Measurements from ENCODE around the gene FAM124B. TPM values are rescaled to one million over a fixed set of nuclear protein-coding genes. Genes with fewer than 3 reads are reported as not detected.

The FAM124B gene
- total RNA-seq, 1 donor from 2014 or later, result 2.1 TPM

- no peak for DNase-seq (ENCODE audit: low spot score)
- ATAC-seq, result no peak
Observed at GRCh38 chr2:224347176-224348051, 54.5 kb downstream of the FAM124B start.

GRCh38 chr2:224345492-224345891 lies 56.4 kb downstream of the FAM124B start:
- ATAC-seq (no peak), DNase-seq (ENCODE audit: low spot score) (no peak)

GRCh38 chr2:224343226-224343625 lies 58.7 kb downstream of the FAM124B start:
- ATAC-seq (no peak), DNase-seq (ENCODE audit: low spot score) (no peak)

GRCh38 chr2:224335991-224336390 lies 65.9 kb downstream of the FAM124B start:
- DNase-seq (ENCODE audit: low spot score) (no peak), ATAC-seq (no peak)

GRCh38 chr2:224334726-224335125 lies 67.2 kb downstream of the FAM124B start:
- ATAC-seq (no peak), DNase-seq (ENCODE audit: low spot score) (no peak)

GRCh38 chr2:224333726-224334482 lies 68.0 kb downstream of the FAM124B start:
- ATAC-seq (peak; percentile 41), DNase-seq (ENCODE audit: low spot score) (no peak)

GRCh38 chr2:224331698-224332097 lies 70.2 kb downstream of the FAM124B start:
- ATAC-seq (no peak), DNase-seq (ENCODE audit: low spot score) (no peak)

- no peak for ATAC-seq
- no peak for DNase-seq (ENCODE audit: low spot score)
Observed at GRCh38 chr2:224328798-224329197, 73.1 kb downstream of the FAM124B start.

Other genes starting within 250 kb of the FAM124B start
- 34.6 TPM for gene CUL3, start 183.3 kb upstream of the FAM124B start, total RNA-seq

All from left lobe of liver (tissue), 2 donors.